ENCODE data around the gene RAMP1. TPM values are rescaled to one million over a fixed set of nuclear protein-coding genes. Genes with fewer than 3 reads are reported as not detected.

RAMP1 gene
- total RNA-seq, 4 donors from 2014 or later = 1.5 to 5.6 (median 2.9) TPM; not detected in 1

DNA sequence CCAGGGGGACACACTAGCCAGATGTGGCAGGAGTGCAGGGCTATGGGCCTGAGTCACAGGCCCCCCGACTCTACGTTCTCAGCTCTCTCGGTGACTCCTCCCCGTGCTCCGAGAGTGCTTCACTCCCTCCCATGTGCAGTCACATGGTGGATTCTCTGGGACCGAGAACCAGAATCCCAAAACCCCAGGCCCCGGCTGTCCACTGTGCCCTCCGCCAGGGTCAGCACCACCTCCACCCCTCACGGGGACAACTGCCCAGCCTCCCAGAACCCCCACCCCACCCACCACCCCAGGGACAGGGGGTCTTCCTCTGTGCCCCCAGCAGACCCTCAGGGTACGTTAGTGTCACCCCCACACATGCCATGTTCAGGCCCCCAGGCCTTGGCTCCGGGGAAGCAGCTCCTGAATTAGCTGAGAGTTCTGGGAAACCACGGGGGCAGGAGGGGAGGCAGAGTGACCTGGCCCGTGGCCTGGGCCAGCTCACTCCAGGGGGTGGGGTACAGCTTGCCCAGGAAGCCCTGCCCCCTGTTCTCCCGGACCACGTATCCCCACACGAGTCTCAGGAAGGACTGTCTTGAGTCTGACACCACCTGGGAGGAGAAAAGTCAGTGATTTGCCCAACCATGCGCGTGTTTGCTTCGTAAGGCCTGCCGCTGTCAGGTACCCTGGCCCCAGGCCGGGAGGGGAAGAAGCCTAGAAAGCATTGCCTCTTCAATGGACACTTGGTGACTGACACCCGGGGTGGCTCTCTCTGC, 4.4 kb downstream of the RAMP1 start:
- TF ChIP-seq CTCF (IDR thresholded peaks at IDR 0.05; ENCODE audit: low read depth) = no peak

DNA sequence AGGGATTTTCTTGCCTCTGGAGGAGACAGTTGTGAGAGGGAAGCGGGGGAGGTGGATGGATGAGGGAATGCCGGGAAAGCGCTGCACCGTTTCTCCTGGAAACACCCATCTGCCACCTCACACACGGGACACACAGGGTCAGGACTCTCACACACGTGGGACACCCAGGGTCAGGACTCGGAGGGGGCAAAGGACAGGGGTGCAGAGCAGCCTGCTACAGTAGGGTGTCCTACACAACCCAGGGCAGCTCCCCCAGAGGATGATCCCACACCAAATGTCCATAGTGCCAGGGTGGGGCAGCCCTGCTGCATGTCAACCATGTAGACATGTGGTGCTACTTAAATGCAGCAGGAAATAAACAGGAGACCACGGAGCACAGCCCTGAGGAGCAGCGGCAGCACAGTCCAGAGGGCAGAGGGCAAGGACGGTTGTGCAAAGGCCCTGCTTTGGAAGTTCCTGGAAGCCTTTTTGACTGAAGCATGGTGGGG, 5.1 kb downstream of the RAMP1 start:
- no peak for TF ChIP-seq CTCF (IDR thresholded peaks at IDR 0.05; ENCODE audit: low read depth)

GRCh38 chr2:237864940-237865622, 5.7 kb downstream of the RAMP1 start:
- TF ChIP-seq CTCF (IDR thresholded peaks at IDR 0.05; ENCODE audit: low read depth) = no peak

DNA sequence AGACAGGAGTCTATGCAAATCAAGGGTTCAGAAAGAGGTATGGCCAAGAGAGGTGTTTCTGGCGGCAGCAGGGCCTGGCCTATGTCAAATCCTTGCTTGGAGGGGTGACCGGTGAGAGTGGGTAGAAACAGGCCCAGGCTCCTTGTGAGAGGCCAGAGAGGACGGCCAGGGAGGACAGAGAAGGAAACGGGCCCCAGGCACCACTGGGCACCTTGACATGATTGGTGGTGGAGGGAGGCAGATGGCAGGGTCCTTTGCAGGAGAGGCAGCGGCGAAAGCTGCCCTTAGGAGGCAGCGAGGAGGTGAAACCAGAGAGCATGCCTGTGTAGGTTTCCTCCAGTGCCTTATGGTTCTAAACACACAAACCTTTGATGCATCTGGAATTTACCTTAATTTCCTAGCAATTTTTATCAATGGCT, 6.2 kb downstream of the RAMP1 start:
- no peak for TF ChIP-seq CTCF (IDR thresholded peaks at IDR 0.05; ENCODE audit: low read depth)

DNA sequence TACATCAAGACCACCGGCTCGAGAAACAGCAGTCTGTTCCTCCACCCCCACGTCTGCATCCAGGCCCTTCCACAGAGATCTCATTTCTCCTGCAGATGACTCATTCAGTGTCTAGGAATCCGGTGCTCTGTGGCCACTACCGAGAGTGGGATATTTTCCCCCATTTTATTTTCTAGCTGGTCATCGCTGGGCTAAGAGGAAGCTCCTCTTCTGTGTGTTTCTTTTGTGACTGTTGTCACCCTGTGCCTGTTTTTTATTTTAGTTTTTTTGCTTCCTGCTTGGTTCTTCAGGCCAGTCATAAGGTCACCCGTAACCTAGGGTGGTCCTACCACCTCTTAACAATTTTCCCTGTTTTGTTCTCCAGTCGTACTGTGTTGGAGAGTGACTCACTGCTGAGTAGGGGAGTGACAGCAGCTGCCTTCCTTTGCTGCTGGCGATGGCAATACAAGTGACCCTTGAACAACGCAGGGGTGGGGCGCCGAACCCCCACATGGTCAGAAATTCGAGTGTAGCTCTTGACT, 6.7 kb downstream of the RAMP1 start:
- no peak for TF ChIP-seq CTCF (IDR thresholded peaks at IDR 0.05; ENCODE audit: low read depth)

DNA sequence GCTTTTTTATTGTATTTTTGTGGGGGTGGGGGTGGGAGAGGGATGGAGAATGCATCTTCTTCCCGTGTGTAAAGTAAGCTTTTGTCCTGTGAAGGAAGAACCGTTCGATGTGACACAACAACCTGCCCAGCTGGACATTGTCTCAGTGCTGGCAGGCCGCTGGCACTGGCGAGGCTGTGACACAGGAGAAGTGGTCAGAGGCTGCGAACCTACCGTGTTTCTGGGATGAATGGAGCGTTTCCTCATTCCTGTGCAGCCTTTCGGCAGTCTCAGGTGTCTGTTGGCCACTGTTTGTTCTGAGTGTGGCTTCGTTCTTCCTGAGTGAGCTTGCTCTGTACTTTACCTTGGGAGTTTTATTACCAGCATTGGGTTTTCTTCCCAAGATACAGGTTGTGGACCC, 8.0 kb downstream of the RAMP1 start:
- TF ChIP-seq CTCF (IDR thresholded peaks at IDR 0.05; ENCODE audit: low read depth) = no peak

GRCh38 chr2:237868631-237869342, 9.4 kb downstream of the RAMP1 start:
- no peak for TF ChIP-seq CTCF (IDR thresholded peaks at IDR 0.05; ENCODE audit: low read depth)

Data from subcutaneous adipose tissue (tissue), 4 donors.